Activated B cell treated with CpG ODN at 0.5 μM for 24 hours (primary cell): ENCODE data around the gene VIL1. TPM values are rescaled to one million over a fixed set of nuclear protein-coding genes. Genes with fewer than 3 reads are reported as not detected.

Source experiments
- ATAC-seq: fragments of 200-7000 bp; cut with Tn5 transposase; one replicate; pipeline ENCODE4 v1.10.0; 2021; ENCODE audit warnings: low read depth, mild to moderate bottlenecking, moderate library complexity
- CTCF ChIA-PET: fragments of 350-600 bp; sonication (Branson Sonifier 250); formaldehyde crosslinking; loops from one replicate; lab custom pipeline; 2021; ENCODE audit warnings: antibody characterized with exemption; lab: Charles Lee
- POLR2A ChIA-PET: fragments of 350-600 bp; sonication (Branson Sonifier 250); formaldehyde crosslinking; loops from one replicate; lab custom pipeline; 2021; ENCODE audit warnings: antibody characterized with exemption; lab: Charles Lee
- DNase-seq: peaks from one replicate; pipeline ENCODE4 v3.0.0; 2022
- H3K27ac Mint-ChIP-seq: one replicate; pipeline ENCODE4 v1.8.0; 2020; ENCODE audit warnings: mixed read lengths
- H3K27me3 Mint-ChIP-seq: one replicate; pipeline ENCODE4 v1.8.0; 2021; ENCODE audit warnings: mixed read lengths
- H3K36me3 Mint-ChIP-seq: one replicate; pipeline ENCODE4 v1.8.0; 2021; ENCODE audit warnings: low read depth, mixed read lengths
- H3K4me1 Mint-ChIP-seq: one replicate; pipeline ENCODE4 v1.8.0; 2021; ENCODE audit warnings: mixed read lengths
- H3K4me3 Mint-ChIP-seq: one replicate; pipeline ENCODE4 v1.8.0; 2020; ENCODE audit warnings: mild to moderate bottlenecking, mixed read lengths
- H3K9me3 Mint-ChIP-seq: one replicate; pipeline ENCODE4 v1.8.0; 2020; ENCODE audit warnings: mixed read lengths
- CTCF ChIP-seq: fragments of 200-600 bp; IDR thresholded peaks from one replicate; pipeline ENCODE4 v1.8.0; 2022; ENCODE audit warnings: antibody characterized with exemption, mild to moderate bottlenecking
- intact Hi-C: fragments of 100-400 bp; cut with micrococcal nuclease; formaldehyde crosslinking; loops from one replicate; pipeline ENCODE4 v1.15.1; 2024
- total RNA-seq: library from RNA; stranded (reverse); gene quantifications from 2 replicates; pipeline ENCODE4 v1.2.3, GENCODE V29; 2022

The VIL1 gene
- total RNA-seq, 1 donor from 2014 or later, result 0.07 TPM

- ChIA-PET CTCF (no interaction called here), POLR2A (interaction anchor here (0.9 kb wide), 1 partner anchor 170 kb away, joined by 3 read pairs; no protein-coding TSS in a partner anchor)
- TF ChIP-seq CTCF, result no peak
- Mint-ChIP-seq H3K27ac (no peak overlapping the region), H3K36me3 (peaks cover 21% of the 10 kb centered on the region), H3K27me3 (no peaks in the 10 kb centered on the region), H3K4me1 (peaks cover 43% of the 10 kb centered on the region), H3K4me3 (no peak overlapping the region), H3K9me3 (no peaks in the 10 kb centered on the region)
- ATAC-seq (no peak), DNase-seq (no peak)
- intact Hi-C loops, result loop anchor here (5.0 to 10.0 kb wide), 2 partner anchors 485 to 977 kb away; partner anchors contain the start of gene DNPEP
Observed at GRCh38 chr2:218407717-218408116, 11.2 kb upstream of the VIL1 start.

GRCh38 chr2:218418321-218418716 is 604 bp upstream of the VIL1 start:
- no peaks in the 10 kb centered on the region for H3K27me3 Mint-ChIP-seq
- ChIA-PET CTCF (no interaction called here), POLR2A (no interaction called here)
- no peak overlapping the region for H3K27ac Mint-ChIP-seq
- no peak overlapping the region for H3K4me3 Mint-ChIP-seq
- no peak for DNase-seq
- intact Hi-C loops, result no loop called here
- no peaks in the 10 kb centered on the region for H3K9me3 Mint-ChIP-seq
- no peaks in the 10 kb centered on the region for H3K36me3 Mint-ChIP-seq
- ATAC-seq, result no peak
- no peaks in the 10 kb centered on the region for H3K4me1 Mint-ChIP-seq
- TF ChIP-seq CTCF, result no peak

- Mint-ChIP-seq H3K27me3 (no peaks in the 10 kb centered on the region), H3K4me1 (no peaks in the 10 kb centered on the region), H3K27ac (no peak overlapping the region), H3K36me3 (no peaks in the 10 kb centered on the region), H3K9me3 (no peaks in the 10 kb centered on the region), H3K4me3 (no peak overlapping the region)
- ATAC-seq (no peak), DNase-seq (no peak)
- no peak for TF ChIP-seq CTCF
- intact Hi-C loops, result no loop called here
- CTCF ChIA-PET, result no interaction called here
- POLR2A ChIA-PET, result interaction anchor here (0.7 kb wide), 1 partner anchor 88 kb away, joined by 5 read pairs; no protein-coding TSS in a partner anchor
Observed at GRCh38 chr2:218419630-218420216, 800 bp downstream of the VIL1 start.

GRCh38 chr2:218421027-218421426 is 2.1 kb downstream of the VIL1 start:
- Mint-ChIP-seq H3K4me1 (no peaks in the 10 kb centered on the region), H3K27me3 (no peaks in the 10 kb centered on the region), H3K4me3 (no peak overlapping the region), H3K36me3 (no peaks in the 10 kb centered on the region), H3K27ac (no peak overlapping the region), H3K9me3 (no peaks in the 10 kb centered on the region)
- no peak for TF ChIP-seq CTCF
- CTCF ChIA-PET, result no interaction called here
- DNase-seq, result no peak
- no peak for ATAC-seq
- POLR2A ChIA-PET, result interaction anchor here (0.7 kb wide), 2 partner anchors 56 to 488 kb away, joined by 3 to 11 read pairs; no protein-coding TSS in a partner anchor
- intact Hi-C loops, result no loop called here

- ATAC-seq, result no peak
- Mint-ChIP-seq H3K4me1 (no peaks in the 10 kb centered on the region), H3K27me3 (no peaks in the 10 kb centered on the region), H3K27ac (no peak overlapping the region), H3K9me3 (no peaks in the 10 kb centered on the region), H3K36me3 (no peaks in the 10 kb centered on the region), H3K4me3 (no peak overlapping the region)
- no peak for DNase-seq
- CTCF ChIA-PET, result no interaction called here
- no peak for TF ChIP-seq CTCF
- POLR2A ChIA-PET, result no interaction called here
- intact Hi-C loops, result no loop called here
Observed at GRCh38 chr2:218422403-218423086, 3.6 kb downstream of the VIL1 start.
